IMR-90 (cell line): Measurements from ENCODE around the gene SGPL1. TPM values are rescaled to one million over a fixed set of nuclear protein-coding genes. Genes with fewer than 3 reads are reported as not detected.

Source experiments
- ATAC-seq: fragments of 200-7000 bp; cut with Tn5 transposase; 2 replicates; pipeline ENCODE4 v1.9.1; 2020; ENCODE audit warnings: low read depth, mild to moderate bottlenecking, moderate library complexity
- BruUV-seq: library from RNA; stranded (reverse); fragments of 400-500 nt; replicated peaks from 2 replicates; lab custom pipeline; 2021; lab: Mats Ljungman, UMichigan
- CTCF ChIA-PET: fragments of 300-600 bp; formaldehyde crosslinking; extraction: SDS; loops from one replicate; lab custom pipeline; 2021; ENCODE audit warnings: antibody characterized with exemption; lab: Yijun Ruan, JAX
- POLR2A ChIA-PET: fragments of 300-600 bp; sonication (Branson Sonifier 250); formaldehyde crosslinking; loops from one replicate; lab custom pipeline; 2022; ENCODE audit warnings: antibody characterized with exemption; ENCODE audit not compliant: unreplicated experiment; lab: Charles Lee
- DNase-seq: peaks from one replicate; pipeline ENCODE4 v3.0.0; 2013
- H2AFZ ChIP-seq: replicated peaks from 2 replicates; pipeline ENCODE3; 2013; ENCODE audit warnings: low read length, mild to moderate bottlenecking; ENCODE audit not compliant: poor library complexity
- H2AK5ac ChIP-seq: 2 replicates; pipeline ENCODE4 v1.6.1; 2013; ENCODE audit warnings: low read depth, low read length, inconsistent platforms
- H2AK9ac ChIP-seq: replicated peaks from 2 replicates; pipeline ENCODE3; 2013; ENCODE audit warnings: mild to moderate bottlenecking, low read depth, low read length, moderate library complexity; ENCODE audit not compliant: poor library complexity
- H2BK120ac ChIP-seq: 2 replicates; pipeline ENCODE4 v1.6.1; 2013; ENCODE audit warnings: low read depth, low read length, inconsistent platforms
- H2BK15ac ChIP-seq: 3 replicates; pipeline ENCODE4 v1.6.1; 2013; ENCODE audit warnings: low read depth, low read length, inconsistent platforms
- H2BK20ac ChIP-seq: 2 replicates; pipeline ENCODE4 v1.6.1; 2013; ENCODE audit warnings: low read depth, mild to moderate bottlenecking, inconsistent platforms, low read length, moderate library complexity
- H2BK5ac ChIP-seq: 2 replicates; pipeline ENCODE4 v1.6.1; 2013; ENCODE audit warnings: mild to moderate bottlenecking, low read depth, low read length, inconsistent platforms; ENCODE audit not compliant: poor library complexity, severe bottlenecking
- H3K14ac ChIP-seq: replicated peaks from 2 replicates; pipeline ENCODE4 v1.6.1; 2013; ENCODE audit warnings: low read depth, low read length, inconsistent platforms
- H3K18ac ChIP-seq: 2 replicates; pipeline ENCODE4 v1.6.1; 2013; ENCODE audit warnings: low read depth, low read length, control low read depth
- H3K23ac ChIP-seq: 2 replicates; pipeline ENCODE4 v1.6.1; 2013; ENCODE audit warnings: low read depth, low read length, inconsistent platforms
- H3K27ac ChIP-seq: 2 replicates; pipeline ENCODE4 v1.5.1; 2013; ENCODE audit warnings: mild to moderate bottlenecking, control low read depth, low read length; ENCODE audit not compliant: insufficient read depth
- H3K27me3 ChIP-seq: 2 replicates; pipeline ENCODE4 v1.6.1; 2013; ENCODE audit warnings: low read length; ENCODE audit not compliant: control insufficient read depth, insufficient read depth
- H3K36me3 ChIP-seq: 2 replicates; pipeline ENCODE4 v1.6.1; 2013; ENCODE audit warnings: low read length, mixed read lengths; ENCODE audit not compliant: control insufficient read depth, insufficient read depth
- H3K4ac ChIP-seq: 2 replicates; pipeline ENCODE4 v1.6.1; 2013; ENCODE audit warnings: low read depth, low read length, inconsistent platforms
- H3K4me1 ChIP-seq: 2 replicates; pipeline ENCODE4 v1.6.1; 2013; ENCODE audit warnings: low read length, mixed read lengths; ENCODE audit not compliant: control insufficient read depth, insufficient read depth
- H3K4me2 ChIP-seq: 2 replicates; pipeline ENCODE4 v1.6.1; 2013; ENCODE audit warnings: low read depth, mild to moderate bottlenecking, control low read depth, low read length, moderate library complexity
- H3K4me3 ChIP-seq: 2 replicates; pipeline ENCODE4 v1.5.1; 2013; ENCODE audit warnings: low read depth, mild to moderate bottlenecking, control low read depth, low read length, moderate library complexity; ENCODE audit not compliant: insufficient read depth
- H3K56ac ChIP-seq: 2 replicates; pipeline ENCODE4 v1.6.1; 2013; ENCODE audit warnings: low read length, inconsistent platforms; ENCODE audit not compliant: insufficient read depth; ENCODE audit errors: extremely low read depth
- H3K79me1 ChIP-seq, 2 experiments: 2 replicates each; pipeline ENCODE4 v1.6.1; 2013; ENCODE audit warnings: low read length in 2 of 2, inconsistent platforms in 1 of 2, low read depth in 1 of 2
- H3K9ac ChIP-seq: 2 replicates; pipeline ENCODE4 v1.6.1; 2013; ENCODE audit warnings: low read depth, low read length, control low read depth
- H3K9me1 ChIP-seq: 2 replicates; pipeline ENCODE4 v1.6.1; 2013; ENCODE audit warnings: low read length, inconsistent platforms; ENCODE audit not compliant: insufficient read depth
- H3K9me3 ChIP-seq: 2 replicates; pipeline ENCODE4 v1.6.1; 2013; ENCODE audit warnings: low read length; ENCODE audit not compliant: control insufficient read depth, insufficient read depth
- H4K20me1 ChIP-seq: 2 replicates; pipeline ENCODE4 v1.6.1; 2013; ENCODE audit warnings: low read length, inconsistent platforms; ENCODE audit not compliant: insufficient read depth
- H4K5ac ChIP-seq: 2 replicates; pipeline ENCODE4 v1.6.1; 2013; ENCODE audit warnings: mild to moderate bottlenecking, low read depth, low read length, control low read depth
- H4K8ac ChIP-seq, 2 experiments: 2 replicates each; pipeline ENCODE4 v1.6.1; 2013; ENCODE audit warnings: low read depth in 2 of 2, low read length in 2 of 2, control low read depth in 1 of 2, inconsistent platforms in 1 of 2
- H4K91ac ChIP-seq: 2 replicates; pipeline ENCODE4 v1.6.1; 2013; ENCODE audit warnings: low read depth, low read length, inconsistent platforms; ENCODE audit not compliant: insufficient read depth
- FOS ChIP-seq: fragments of 150-350 bp; IDR thresholded peaks from 2 replicates; pipeline ENCODE4 v1.6.1; 2016; ENCODE audit warnings: low read depth, low read length
- MAFK ChIP-seq: IDR thresholded peaks from 2 replicates; pipeline ENCODE4 v1.6.1; 2012; ENCODE audit warnings: low read depth, low read length, improper control_type of control experiment
- MXI1 ChIP-seq: IDR thresholded peaks from 2 replicates; pipeline ENCODE4 v1.6.1; 2012; ENCODE audit warnings: low read depth, mild to moderate bottlenecking, low read length, moderate library complexity, borderline replicate concordance
- WGBS, 2 experiments: methylation state at CpG; one replicate each; pipeline versions ENCODE4 v1.1.5 to v1.1.7; 2013; ENCODE audit warnings: missing lambda C conversion rate in 2 of 2; ENCODE audit not compliant: insufficient read length in 1 of 2; ENCODE audit errors: extremely low coverage in 2 of 2; 5-methylcytosine and 5-hydroxymethylcytosine counted together
- dilution Hi-C: fragments of 300-500 bp; cut with HindIII; formaldehyde crosslinking; loops from one replicate; pipeline ENCODE4 v1.14.3; 2018; ENCODE audit warnings: low sequenced_read_pairs; ENCODE audit not compliant: unreplicated experiment
- in situ Hi-C: fragments of 300-500 bp; cut with MboI; formaldehyde crosslinking; loops from 3 replicates; pipeline ENCODE4 v1.14.3; 2019; ENCODE audit warnings: low sequenced_read_pairs, inconsistent platforms, mixed read lengths
- intact Hi-C: fragments of 100-400 bp; cut with micrococcal nuclease; formaldehyde crosslinking; loops from 2 replicates; pipeline ENCODE4 v1.10.0; 2022
- polyA plus RNA-seq, 3 experiments: library from polyadenylated mRNA; depleted of rRNA; stranded (reverse); fragments of >200 nt; gene quantifications; 2 replicates each; pipeline ENCODE4 v1.2.3, GENCODE V29; 2012; ENCODE audit warnings: low replicate concordance in 1 of 3
- total RNA-seq: library from RNA; depleted of rRNA; stranded (reverse); fragments of >200 nt; gene quantifications from 2 replicates; pipeline ENCODE4 v1.2.3, GENCODE V29; 2012

Gene SGPL1
- total and polyA plus RNA-seq, 2 of the 4 experiments (the other 2 are of a cell fraction): 12.2 to 26.7 TPM

DNA sequence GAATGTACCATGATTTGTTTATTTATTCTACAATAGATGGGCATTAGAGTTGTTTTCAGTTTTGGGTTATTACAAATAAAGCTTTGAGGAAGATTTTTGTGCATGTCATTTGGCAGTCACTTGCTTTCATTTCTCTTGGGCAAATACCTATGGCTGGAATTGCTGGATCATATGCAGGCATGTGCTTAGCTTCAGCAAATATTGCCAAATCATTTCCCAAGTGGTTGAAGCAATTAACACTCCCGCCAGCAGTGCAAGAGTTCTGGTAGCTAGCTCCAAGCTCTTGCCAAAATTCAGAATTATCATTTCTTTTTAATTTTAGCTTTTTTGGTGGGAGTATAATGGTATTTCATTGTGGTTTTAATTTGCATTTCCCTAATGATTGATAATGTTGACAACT, 105.5 kb downstream of the SGPL1 start:
- Histone ChIP-seq H3K36me3 (no peaks in the 10 kb centered on the region), H3K79me1 (no peaks in the 10 kb centered on the region), H2AK9ac (no peak overlapping the region), H2BK120ac (no peak overlapping the region), H3K14ac (no peak overlapping the region), H4K8ac (no peak overlapping the region), H3K4me1 (no peaks in the 10 kb centered on the region), H3K4me2 (no peak overlapping the region), H3K23ac (no peak overlapping the region), H4K91ac (no peak overlapping the region), H4K20me1 (no peaks in the 10 kb centered on the region), H2BK15ac (no peak overlapping the region), H3K9me1 (no peaks in the 10 kb centered on the region), H3K4me3 (no peak overlapping the region), H3K9ac (no peak overlapping the region), H2BK20ac (no peak overlapping the region), H3K4ac (no peak overlapping the region), H3K9me3 (no peaks in the 10 kb centered on the region), H3K18ac (no peak overlapping the region), H2AFZ (no peak overlapping the region), H2AK5ac (no peak overlapping the region), H2BK5ac (no peak overlapping the region), H4K5ac (no peak overlapping the region), H3K27ac (no peak overlapping the region), H3K27me3 (peaks cover 51% of the 10 kb centered on the region), H3K56ac (no peak overlapping the region)
- in situ Hi-C loops: no loop called here
- DNase-seq (no peak), ATAC-seq (no peak)
- TF ChIP-seq MAFK: no peak
- no peak for TF ChIP-seq MXI1
- no peak for TF ChIP-seq FOS
- intact Hi-C loops: no loop called here
- no TSS peak for BruUV-seq
- dilution Hi-C loops: no loop called here
- no CpG with 5 or more reads among the region's 1 CpG for WGBS, 2 experiments
- ChIA-PET CTCF (interaction anchor here (0.6 to 1.8 kb wide), 3 partner anchors 18 to 518 kb away, joined by 3 to 7 read pairs (median 3); no protein-coding TSS in a partner anchor), POLR2A (no interaction called here)
